ENCODE measurements around the gene WDPCP.

GRCh38 chr2:63500398-63500797 lies 87.9 kb downstream of the WDPCP start:
- TF ChIP-seq CTCF (conservative IDR thresholded peaks at IDR 0.05; ENCODE audit: low read depth in 2 of 2) = no peak
- no peak for TF ChIP-seq POLR2AphosphoS5 (IDR thresholded peaks at IDR 0.05; ENCODE audit: low read depth)
- TF ChIP-seq, protein P1, sequence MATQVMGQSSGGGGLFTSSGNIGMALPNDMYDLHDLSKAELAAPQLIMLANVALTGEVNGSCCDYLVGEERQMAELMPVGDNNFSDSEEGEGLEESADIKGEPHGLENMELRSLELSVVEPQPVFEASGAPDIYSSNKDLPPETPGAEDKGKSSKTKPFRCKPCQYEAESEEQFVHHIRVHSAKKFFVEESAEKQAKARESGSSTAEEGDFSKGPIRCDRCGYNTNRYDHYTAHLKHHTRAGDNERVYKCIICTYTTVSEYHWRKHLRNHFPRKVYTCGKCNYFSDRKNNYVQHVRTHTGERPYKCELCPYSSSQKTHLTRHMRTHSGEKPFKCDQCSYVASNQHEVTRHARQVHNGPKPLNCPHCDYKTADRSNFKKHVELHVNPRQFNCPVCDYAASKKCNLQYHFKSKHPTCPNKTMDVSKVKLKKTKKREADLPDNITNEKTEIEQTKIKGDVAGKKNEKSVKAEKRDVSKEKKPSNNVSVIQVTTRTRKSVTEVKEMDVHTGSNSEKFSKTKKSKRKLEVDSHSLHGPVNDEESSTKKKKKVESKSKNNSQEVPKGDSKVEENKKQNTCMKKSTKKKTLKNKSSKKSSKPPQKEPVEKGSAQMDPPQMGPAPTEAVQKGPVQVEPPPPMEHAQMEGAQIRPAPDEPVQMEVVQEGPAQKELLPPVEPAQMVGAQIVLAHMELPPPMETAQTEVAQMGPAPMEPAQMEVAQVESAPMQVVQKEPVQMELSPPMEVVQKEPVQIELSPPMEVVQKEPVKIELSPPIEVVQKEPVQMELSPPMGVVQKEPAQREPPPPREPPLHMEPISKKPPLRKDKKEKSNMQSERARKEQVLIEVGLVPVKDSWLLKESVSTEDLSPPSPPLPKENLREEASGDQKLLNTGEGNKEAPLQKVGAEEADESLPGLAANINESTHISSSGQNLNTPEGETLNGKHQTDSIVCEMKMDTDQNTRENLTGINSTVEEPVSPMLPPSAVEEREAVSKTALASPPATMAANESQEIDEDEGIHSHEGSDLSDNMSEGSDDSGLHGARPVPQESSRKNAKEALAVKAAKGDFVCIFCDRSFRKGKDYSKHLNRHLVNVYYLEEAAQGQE (IDR thresholded peaks at IDR 0.05; ENCODE audit: unreplicated experiment) = no peak
- TF ChIP-seq EZH2 (IDR thresholded peaks at IDR 0.05; ENCODE audit: low read depth, unreplicated experiment) = no peak
- TF ChIP-seq JUNB (IDR thresholded peaks at IDR 0.05; ENCODE audit: unreplicated experiment) = no peak
- no peak for TF ChIP-seq EZH2phosphoT487 (IDR thresholded peaks at IDR 0.05; ENCODE audit: unreplicated experiment)
- no peak for TF ChIP-seq CREB1 (CRISPR knock-in tag; IDR thresholded peaks at IDR 0.05; ENCODE audit: low read depth)
- TF ChIP-seq ZNF331 (CRISPR knock-in tag; IDR thresholded peaks at IDR 0.05; ENCODE audit: low read depth) = no peak
- no peak for TF ChIP-seq STAT1 (IDR thresholded peaks at IDR 0.05; ENCODE audit: unreplicated experiment)
- no peak for TF ChIP-seq ETS1 (IDR thresholded peaks at IDR 0.05)
